Renal cortical epithelial cell (primary cell): ENCODE results near the gene SETD1B. TPM values are rescaled to one million over a fixed set of nuclear protein-coding genes. Genes with fewer than 3 reads are reported as not detected.
"Not testable (repeated sequence)": the region's sequence is repeated elsewhere in the genome, so short reads cannot be mapped to it uniquely, and the experiment has no call there.

Source experiments
- DNase-seq: peaks from one replicate; pipeline ENCODE4 v3.0.0-alpha.2; 2011; ENCODE audit warnings: low read depth
- total RNA-seq: library from RNA; depleted of rRNA; stranded (reverse); fragments of >200 nt; gene quantifications from 2 replicates; pipeline ENCODE4 v1.2.3, GENCODE V29; 2014

SETD1B gene
- 1.6 and 11.9 TPM in 2 replicates for total RNA-seq

GRCh38 chr12:121803861-121804416, at the start of gene SETD1B:
Gene SETD1B, plus strand, starts transcription at chr12:121804009. Its CDS starts 729 bp downstream, at chr12:121804738.
- no peak for DNase-seq

GRCh38 chr12:121754836-121755235, 49.0 kb upstream of the SETD1B start:
- DNase-seq, result no peak

GRCh38 chr12:121755591-121755990, 48.2 kb upstream of the SETD1B start:
- DNase-seq, result no peak

GRCh38 chr12:121758536-121758935, 45.3 kb upstream of the SETD1B start:
- not testable (repeated sequence) for DNase-seq

GRCh38 chr12:121762269-121762668, 41.5 kb upstream of the SETD1B start:
- DNase-seq, result no peak

- no peak for DNase-seq
Measured at GRCh38 chr12:121764808-121765207, 39.0 kb upstream of the SETD1B start.

GRCh38 chr12:121765573-121765972, 38.2 kb upstream of the SETD1B start:
- peak; percentile 76 for DNase-seq

GRCh38 chr12:121766290-121767039, 37.3 kb upstream of the SETD1B start:
- DNase-seq, result no peak

- DNase-seq, result peak; percentile 40
Measured at GRCh38 chr12:121767525-121768016, 36.2 kb upstream of the SETD1B start.

GRCh38 chr12:121769297-121769830, 34.4 kb upstream of the SETD1B start:
- DNase-seq, result no peak

- no peak for DNase-seq
Measured at GRCh38 chr12:121769831-121770301, 33.9 kb upstream of the SETD1B start.

GRCh38 chr12:121770388-121770787, 33.4 kb upstream of the SETD1B start:
- no peak for DNase-seq

GRCh38 chr12:121770813-121771625, 32.8 kb upstream of the SETD1B start:
- no peak for DNase-seq

- DNase-seq, result peak; percentile 76
Measured at GRCh38 chr12:121773011-121773777, 30.6 kb upstream of the SETD1B start.

- DNase-seq, result peak; percentile 74
Measured at GRCh38 chr12:121774968-121775474, 28.8 kb upstream of the SETD1B start.

GRCh38 chr12:121775501-121775900, 28.3 kb upstream of the SETD1B start:
- no peak for DNase-seq

GRCh38 chr12:121776190-121777098, 27.4 kb upstream of the SETD1B start:
- DNase-seq, result no peak

- DNase-seq, result no peak
Measured at GRCh38 chr12:121778567-121779421, 25.0 kb upstream of the SETD1B start.

GRCh38 chr12:121779422-121779895, 24.4 kb upstream of the SETD1B start:
- no peak for DNase-seq
